Measurements from ENCODE around the gene FPR1. TPM values are rescaled to one million over a fixed set of nuclear protein-coding genes. Genes with fewer than 3 reads are reported as not detected.

The FPR1 gene
- total and polyA plus RNA-seq, 2 of the 13 experiments (the other 11 are each of a cell fraction or from before 2014, with no cell fraction given): not detected

- no peaks in the 10 kb centered on the region for H4K20me1 ChIP-seq (ENCODE audit: insufficient read depth, low read length)
- H3K9me3 ChIP-seq (ENCODE audit: low read length): no peaks in the 10 kb centered on the region
- ChIA-PET CTCF (ENCODE audit: low intra/inter-chr PET ratio, low total read pairs) (no interaction called here), POLR2A (interaction anchor here (0.6 kb wide), 1 partner anchor 16 kb away, joined by 3 read pairs; no protein-coding TSS in a partner anchor)
- WGBS (ENCODE audit: low lambda C conversion rate): 96% methylated on average over 3 of the region's 3 CpGs
- no peak overlapping the region for H3K4me3 ChIP-seq (replicated peaks in 1 of 3; ENCODE audit: insufficient read depth in 1 of 3, low read depth in 2 of 3, low read length in 3 of 3)
- H2AFZ ChIP-seq (ENCODE audit: low read length): no peak overlapping the region
- no peaks in the 10 kb centered on the region for H3K79me2 ChIP-seq (ENCODE audit: insufficient read depth, low read length)
- no peak overlapping the region for H3K9ac ChIP-seq (ENCODE audit: insufficient read depth, low read depth, low read length)
- no peaks in the 10 kb centered on the region for H3K36me3 ChIP-seq (replicated peaks in 1 of 2; ENCODE audit: control insufficient read depth in 1 of 2, insufficient read depth in 2 of 2, low read length in 2 of 2)
- intact Hi-C loops (cut with micrococcal nuclease; ENCODE audit: unreplicated experiment) (no loop called here), in situ Hi-C loops (cut with HindIII; ENCODE audit: extremely low pct_ligation_motif_present, low pct_unique_long_range_greater_than_20kb) (no loop called here)
- FAIRE-seq (no peak), ATAC-seq (no peak), DNase-seq (ENCODE audit: low spot score) (no peak)
- H3K4me2 ChIP-seq (ENCODE audit: low read depth, low read length): no peak overlapping the region
- H3K27me3 ChIP-seq (ENCODE audit: control insufficient read depth in 1 of 2, insufficient read depth in 2 of 2, low read length in 2 of 2): no peaks in the 10 kb centered on the region; a peak in 1 of 5 replicates
- peak; percentile 80 for TF ChIP-seq MAFF (IDR thresholded peaks at IDR 0.05; ENCODE audit: low read depth, low read length)
- peak; percentile 70 to 79; a peak in 3 of 4 replicates for TF ChIP-seq MAFK (conservative IDR thresholded peaks at IDR 0.05 in 1 of 2, IDR thresholded peaks at IDR 0.05 in 1 of 2; ENCODE audit: low read length in 2 of 2)
- TF ChIP-seq RBM39 (IDR thresholded peaks at IDR 0.05; ENCODE audit: low read depth, low read length, poor library complexity, severe bottlenecking): no peak
- TF ChIP-seq SPEN (CRISPR knock-in tag; IDR thresholded peaks at IDR 0.05; ENCODE audit: low read depth): no peak
- peaks cover 6% of the 10 kb centered on the region; the same call in 1 of the 2 replicates for H3K4me1 ChIP-seq (ENCODE audit: insufficient read depth, low read length)
- BruUV-seq (replicated peaks): no TSS peak
- H3K27ac ChIP-seq (ENCODE audit: extremely low read length, insufficient read depth, low read length): no peak overlapping the region
Observed at GRCh38 chr19:51706885-51707284, 44.8 kb downstream of the FPR1 start.

GRCh38 chr19:51706296-51706695 is 45.4 kb downstream of the FPR1 start:
- 84% methylated on average over 4 of the region's 4 CpGs for WGBS (ENCODE audit: low lambda C conversion rate)
- CTCF ChIA-PET (ENCODE audit: low intra/inter-chr PET ratio, low total read pairs): no interaction called here
- no peak for DNase-seq (ENCODE audit: low spot score)

More at GRCh38 chr19:51706296-51706695, 45.4 kb downstream of the FPR1 start:
- FAIRE-seq: no peak
- Histone ChIP-seq H3K9ac (ENCODE audit: insufficient read depth, low read depth, low read length) (no peak overlapping the region), H4K20me1 (ENCODE audit: insufficient read depth, low read length) (no peaks in the 10 kb centered on the region), H2AFZ (ENCODE audit: low read length) (no peak overlapping the region), H3K79me2 (ENCODE audit: insufficient read depth, low read length) (no peaks in the 10 kb centered on the region), H3K4me1 (ENCODE audit: insufficient read depth, low read length) (peaks cover 6% of the 10 kb centered on the region; the same call in 1 of the 2 replicates), H3K36me3 (replicated peaks in 1 of 2; ENCODE audit: control insufficient read depth in 1 of 2, insufficient read depth in 2 of 2, low read length in 2 of 2) (no peaks in the 10 kb centered on the region), H3K4me3 (replicated peaks in 1 of 3; ENCODE audit: insufficient read depth in 1 of 3, low read depth in 2 of 3, low read length in 3 of 3) (no peak overlapping the region), H3K27ac (ENCODE audit: extremely low read length, insufficient read depth, low read length) (no peak overlapping the region), H3K9me3 (ENCODE audit: low read length) (no peaks in the 10 kb centered on the region), H3K4me2 (ENCODE audit: low read depth, low read length) (no peak overlapping the region), H3K27me3 (ENCODE audit: control insufficient read depth in 1 of 2, insufficient read depth in 2 of 2, low read length in 2 of 2) (no peaks in the 10 kb centered on the region; a peak in 1 of 5 replicates)
- ATAC-seq: no peak
- intact Hi-C loops (cut with micrococcal nuclease; ENCODE audit: unreplicated experiment): no loop called here
- POLR2A ChIA-PET: no interaction called here
- TF ChIP-seq SP1 (IDR thresholded peaks at IDR 0.05) (no peak), SP1 (CRISPR knock-in tag; IDR thresholded peaks at IDR 0.05) (no peak), NFE2L1 (CRISPR knock-in tag; IDR thresholded peaks at IDR 0.05; ENCODE audit: borderline replicate concordance) (no peak), RFX5 (IDR thresholded peaks at IDR 0.05; ENCODE audit: low read depth, low read length) (no peak), SOX5 (CRISPR knock-in tag; IDR thresholded peaks at IDR 0.05; ENCODE audit: borderline replicate concordance) (no peak), PPARG (CRISPR knock-in tag; conservative IDR thresholded peaks at IDR 0.05) (no peak), ZNF740 (CRISPR knock-in tag; IDR thresholded peaks at IDR 0.05) (no peak), ZNF558 (CRISPR knock-in tag; IDR thresholded peaks at IDR 0.05; ENCODE audit: borderline replicate concordance) (no peak), FOXO4 (CRISPR knock-in tag; conservative IDR thresholded peaks at IDR 0.05) (no peak), HIVEP1 (CRISPR knock-in tag; IDR thresholded peaks at IDR 0.05) (no peak), ZFP1 (CRISPR knock-in tag; IDR thresholded peaks at IDR 0.05) (no peak)
- BruUV-seq (replicated peaks): no TSS peak
- in situ Hi-C loops (cut with HindIII; ENCODE audit: extremely low pct_ligation_motif_present, low pct_unique_long_range_greater_than_20kb): no loop called here
